HepG2 (cell line): ENCODE measurements around the gene ISOC2.

Source experiments
- CTCF ChIP-seq: sonication (generic); formaldehyde crosslinking; IDR thresholded peaks from 2 replicates; pipeline ENCODE4 v1.5.0; 2020; ENCODE audit warnings: mild to moderate bottlenecking, missing genetic modification reagents, moderate library complexity
- E2F2 ChIP-seq: sonication (generic); formaldehyde crosslinking; IDR thresholded peaks from 2 replicates; pipeline ENCODE4 v1.4.0; 2020; ENCODE audit warnings: missing genetic modification reagents, borderline replicate concordance
- EP300 ChIP-seq, 3 experiments: sonication (generic) in 1 of 3; formaldehyde crosslinking in 1 of 3; IDR thresholded peaks; 2 replicates each; pipeline versions ENCODE4 v1.5.1 to v1.6.1; 2011 to 2020; ENCODE audit warnings: low read depth in 2 of 3, low read length in 2 of 3, borderline replicate concordance in 1 of 3, improper control_type of control experiment in 1 of 3, mild to moderate bottlenecking in 1 of 3, missing genetic modification reagents in 1 of 3, moderate library complexity in 1 of 3
- HCFC1 ChIP-seq: fragments of 150-350 bp; IDR thresholded peaks from 2 replicates; pipeline ENCODE4 v1.6.1; 2014; ENCODE audit warnings: low read depth, low read length
- IRX3 ChIP-seq: sonication (generic); formaldehyde crosslinking; IDR thresholded peaks from 2 replicates; pipeline ENCODE4 v1.8.1; 2023; ENCODE audit warnings: mild to moderate bottlenecking, low read depth, missing genetic modification reagents, borderline replicate concordance
- MXI1 ChIP-seq: IDR thresholded peaks from 3 replicates; pipeline ENCODE4 v1.6.1; 2012; ENCODE audit warnings: low read depth, low read length, inconsistent platforms, borderline replicate concordance
- RAD21 ChIP-seq: fragments of 450-650 bp; formaldehyde crosslinking; IDR thresholded peaks from 2 replicates; pipeline ENCODE4 v1.5.0; 2020; ENCODE audit warnings: mild to moderate bottlenecking
- STAT5B ChIP-seq: sonication (generic); formaldehyde crosslinking; IDR thresholded peaks from 2 replicates; pipeline ENCODE4 v1.4.0; 2020; ENCODE audit warnings: missing genetic modification reagents
- TFE3 ChIP-seq: IDR thresholded peaks from 2 replicates; pipeline ENCODE4 v1.6.1; 2016
- ZC3H13 ChIP-seq: sonication (generic); formaldehyde crosslinking; IDR thresholded peaks from 2 replicates; pipeline ENCODE4 v1.8.1; 2023; ENCODE audit warnings: mild to moderate bottlenecking, missing genetic modification reagents, moderate library complexity
- ZNF460 ChIP-seq: sonication (generic); formaldehyde crosslinking; IDR thresholded peaks from 2 replicates; pipeline ENCODE4 v1.5.1; 2020; ENCODE audit warnings: missing genetic modification reagents, mild to moderate bottlenecking, borderline replicate concordance
- ZNF781 ChIP-seq: sonication (generic); formaldehyde crosslinking; IDR thresholded peaks from 2 replicates; pipeline ENCODE4 v1.5.1; 2020; ENCODE audit warnings: borderline replicate concordance, mild to moderate bottlenecking, missing genetic modification reagents; ENCODE audit errors: not compliant biosample characterization

GRCh38 chr19:55484593-55485438 lies 23.4 kb upstream of the ISOC2 start, which contains the start of gene NAT14:
- 0 out of 2 replicates have a peak, but pooled peaks have one; percentile 8 for TF ChIP-seq RAD21 (CRISPR knock-in tag)
- no peak for TF ChIP-seq HCFC1
- TF ChIP-seq MXI1: peak; percentile 55; the same call in 1 of the 3 replicates
- TF ChIP-seq CTCF: no peak; the same call in 1 of the 2 replicates
- no peak for TF ChIP-seq ZNF781 (CRISPR knock-in tag)
- no peak for TF ChIP-seq TFE3 (CRISPR knock-in tag)
- no peak for TF ChIP-seq E2F2 (CRISPR knock-in tag)
- peak; percentile 98 for TF ChIP-seq ZC3H13 (CRISPR knock-in tag)
- TF ChIP-seq IRX3 (CRISPR knock-in tag): no peak
- TF ChIP-seq ZNF460 (CRISPR knock-in tag): no peak
- TF ChIP-seq STAT5B (CRISPR knock-in tag): no peak
- no peak for TF ChIP-seq EP300 (IDR thresholded peaks at IDR 0.05; ENCODE audit: low read depth in 2 of 2, low read length in 2 of 2)
- TF ChIP-seq EP300 (CRISPR knock-in tag; IDR thresholded peaks at IDR 0.05; ENCODE audit: borderline replicate concordance): no peak
